Calu3 (cell line): Measurements from ENCODE around the gene FGFBP3. TPM values are rescaled to one million over a fixed set of nuclear protein-coding genes. Genes with fewer than 3 reads are reported as not detected.

ENCODE experiments used
- BruUV-seq: library from RNA; stranded (reverse); fragments of 400-500 nt; replicated peaks from 2 replicates; lab custom pipeline; 2021; lab: Mats Ljungman, UMichigan
- CTCF ChIA-PET: fragments of 300-600 bp; sonication (Branson Sonifier 250); formaldehyde crosslinking; loops from one replicate; lab custom pipeline; 2022; ENCODE audit warnings: antibody characterized with exemption; lab: Charles Lee
- DNase-seq: peaks from one replicate; pipeline ENCODE4 v3.0.0; 2022
- H3K27ac Mint-ChIP-seq: one replicate; pipeline ENCODE4 v1.8.0; 2022; ENCODE audit warnings: mixed read lengths; ENCODE audit not compliant: unreplicated experiment
- H3K27me3 Mint-ChIP-seq: one replicate; pipeline ENCODE4 v1.8.0; 2022; ENCODE audit warnings: mixed read lengths; ENCODE audit not compliant: unreplicated experiment
- H3K36me3 Mint-ChIP-seq: one replicate; pipeline ENCODE4 v1.8.0; 2022; ENCODE audit warnings: mild to moderate bottlenecking, moderate library complexity, mixed read lengths; ENCODE audit not compliant: insufficient read depth, unreplicated experiment
- H3K4me1 Mint-ChIP-seq: one replicate; pipeline ENCODE4 v1.8.0; 2022; ENCODE audit warnings: mild to moderate bottlenecking, low read depth, mixed read lengths; ENCODE audit not compliant: unreplicated experiment
- H3K4me3 Mint-ChIP-seq: one replicate; pipeline ENCODE4 v1.8.0; 2022; ENCODE audit warnings: mild to moderate bottlenecking, low read depth, moderate library complexity, mixed read lengths; ENCODE audit not compliant: unreplicated experiment
- H3K9me3 Mint-ChIP-seq: one replicate; pipeline ENCODE4 v1.8.0; 2022; ENCODE audit warnings: low read depth, mixed read lengths; ENCODE audit not compliant: unreplicated experiment
- CTCF ChIP-seq: fragments of 200-600 bp; IDR thresholded peaks from one replicate; pipeline ENCODE4 v1.8.0; 2022; ENCODE audit warnings: antibody characterized with exemption; ENCODE audit not compliant: unreplicated experiment
- intact Hi-C: fragments of 100-400 bp; cut with micrococcal nuclease; formaldehyde crosslinking; loops from one replicate; pipeline ENCODE4 v1.10.0; 2022; ENCODE audit not compliant: unreplicated experiment
- total RNA-seq: library from RNA; stranded (reverse); gene quantifications from 2 replicates; pipeline ENCODE4 v1.2.3, GENCODE V29; 2022

FGFBP3 gene
- total RNA-seq, 1 experiment from 2014 or later, result 2.1 TPM

GRCh38 chr10:91875779-91876178 lies 33.5 kb downstream of the FGFBP3 start:
- Mint-ChIP-seq H3K27me3 (no peaks in the 10 kb centered on the region), H3K4me3 (no peak overlapping the region), H3K36me3 (no peaks in the 10 kb centered on the region), H3K4me1 (no peaks in the 10 kb centered on the region), H3K27ac (no peak overlapping the region), H3K9me3 (no peaks in the 10 kb centered on the region)
- intact Hi-C loops, result no loop called here
- TF ChIP-seq CTCF, result no peak
- no peak for DNase-seq
- CTCF ChIA-PET, result interaction anchor here (0.6 kb wide), 1 partner anchor 32 kb away, joined by 4 read pairs; no protein-coding TSS in a partner anchor
- no TSS peak for BruUV-seq

DNA sequence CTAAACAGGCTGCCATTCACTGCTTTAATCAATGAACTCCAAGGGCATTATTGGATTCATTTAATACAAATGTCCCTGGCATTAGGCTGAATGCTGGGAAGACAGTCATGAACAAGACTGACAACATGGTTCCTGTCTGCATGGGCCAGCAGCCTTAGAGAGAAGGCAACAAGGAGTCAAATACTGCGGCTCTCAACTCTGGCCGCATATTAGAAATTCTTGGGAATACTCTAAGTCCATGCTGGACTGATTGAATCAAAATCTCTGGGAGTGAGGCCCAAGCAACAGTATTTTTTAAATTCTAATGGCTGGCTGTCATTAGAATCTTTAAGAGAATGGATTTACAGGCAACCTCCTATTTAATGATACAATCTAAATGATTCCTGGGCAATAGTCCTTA lies 34.1 kb downstream of the FGFBP3 start:
- intact Hi-C loops, result no loop called here
- Mint-ChIP-seq H3K4me3 (no peak overlapping the region), H3K4me1 (no peaks in the 10 kb centered on the region), H3K27me3 (no peaks in the 10 kb centered on the region), H3K27ac (no peak overlapping the region), H3K9me3 (no peaks in the 10 kb centered on the region), H3K36me3 (no peaks in the 10 kb centered on the region)
- DNase-seq, result no peak
- BruUV-seq, result no TSS peak
- TF ChIP-seq CTCF, result no peak
- CTCF ChIA-PET, result no interaction called here

GRCh38 chr10:91865562-91866081 lies 43.7 kb downstream of the FGFBP3 start:
- H3K4me3 Mint-ChIP-seq, result no peak overlapping the region
- BruUV-seq, result no TSS peak
- DNase-seq, result no peak
- peaks cover 5% of the 10 kb centered on the region for H3K36me3 Mint-ChIP-seq
- H3K27me3 Mint-ChIP-seq, result no peaks in the 10 kb centered on the region
- intact Hi-C loops, result no loop called here
- no peaks in the 10 kb centered on the region for H3K9me3 Mint-ChIP-seq
- H3K27ac Mint-ChIP-seq, result no peak overlapping the region
- H3K4me1 Mint-ChIP-seq, result no peaks in the 10 kb centered on the region
- CTCF ChIA-PET, result no interaction called here
- no peak for TF ChIP-seq CTCF

DNA sequence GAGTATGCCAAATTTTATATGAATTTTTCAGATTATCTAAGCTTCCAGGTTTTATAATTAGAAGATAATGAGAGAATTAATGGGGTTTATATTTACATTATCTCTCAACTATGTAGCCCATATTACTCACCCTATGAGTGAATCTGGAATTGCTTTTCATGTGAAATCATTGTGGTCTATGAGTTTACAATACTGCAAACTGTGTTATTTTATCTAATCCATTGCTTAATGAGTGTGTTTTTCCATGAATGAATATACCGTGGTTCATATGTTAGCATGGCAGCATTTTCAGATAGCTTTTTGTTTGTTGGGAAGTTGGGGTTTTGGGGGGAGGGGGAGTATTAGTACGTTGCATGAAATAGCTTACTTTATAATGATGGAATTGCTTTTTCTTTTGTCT lies 44.5 kb downstream of the FGFBP3 start:
- no peak overlapping the region for H3K27ac Mint-ChIP-seq
- CTCF ChIA-PET, result no interaction called here
- no peak for TF ChIP-seq CTCF
- no peaks in the 10 kb centered on the region for H3K4me1 Mint-ChIP-seq
- no peak overlapping the region for H3K4me3 Mint-ChIP-seq
- no TSS peak for BruUV-seq
- DNase-seq, result no peak
- peaks cover 5% of the 10 kb centered on the region for H3K36me3 Mint-ChIP-seq
- intact Hi-C loops, result no loop called here
- H3K27me3 Mint-ChIP-seq, result no peaks in the 10 kb centered on the region
- H3K9me3 Mint-ChIP-seq, result no peaks in the 10 kb centered on the region
